Measurements from ENCODE around the gene FXYD3.

FXYD3 gene

DNA sequence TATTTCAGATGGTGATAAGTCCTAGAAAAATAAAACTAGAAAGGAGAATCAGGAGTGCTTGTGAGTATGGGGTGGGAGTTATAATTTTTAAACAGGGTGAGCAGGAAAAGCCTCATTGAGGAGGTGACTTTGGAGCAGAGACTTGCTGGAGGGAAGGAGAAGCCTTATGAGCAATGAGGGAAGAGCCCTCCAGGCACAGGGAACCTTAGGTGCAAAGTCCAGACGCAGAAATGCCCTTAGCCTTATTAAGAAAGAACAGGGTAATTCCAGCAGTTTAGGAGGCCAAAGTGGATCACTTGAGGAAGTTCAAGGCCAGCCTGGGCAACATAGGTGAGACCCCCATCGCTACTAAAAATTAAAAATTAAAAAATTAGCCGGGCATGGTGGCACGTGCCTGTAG, 21.0 kb upstream of the FXYD3 start:
- Histone ChIP-seq H3K4me3 (ENCODE audit: low read length) (no peak overlapping the region), H3K79me2 (ENCODE audit: low read length) (no peaks in the 10 kb centered on the region), H3K9ac (ENCODE audit: low read length) (no peak overlapping the region), H2AFZ (ENCODE audit: low read depth, low read length) (no peak overlapping the region), H3K9me3 (ENCODE audit: insufficient read depth, low read length) (no peaks in the 10 kb centered on the region), H3K36me3 (replicated peaks; ENCODE audit: low read depth, low read length) (no peaks in the 10 kb centered on the region), H3K4me1 (ENCODE audit: low read length) (no peaks in the 10 kb centered on the region), H4K20me1 (ENCODE audit: insufficient read depth, low read length) (no peaks in the 10 kb centered on the region), H3K27me3 (ENCODE audit: low read depth, low read length) (no peaks in the 10 kb centered on the region), H3K4me2 (ENCODE audit: low read length) (no peak overlapping the region), H3K27ac (ENCODE audit: low read length) (no peak overlapping the region)
- TF ChIP-seq EZH2phosphoT487 (IDR thresholded peaks at IDR 0.05; ENCODE audit: low read depth) (no peak), CTCF (IDR thresholded peaks at IDR 0.05; ENCODE audit: low read depth, low read length) (no peak)

- H4K20me1 ChIP-seq (ENCODE audit: insufficient read depth, low read length): no peaks in the 10 kb centered on the region
- no peak overlapping the region for H3K9ac ChIP-seq (ENCODE audit: low read length)
- no peaks in the 10 kb centered on the region for H3K36me3 ChIP-seq (replicated peaks; ENCODE audit: low read depth, low read length)
- TF ChIP-seq EZH2phosphoT487 (IDR thresholded peaks at IDR 0.05; ENCODE audit: low read depth) (no peak), CTCF (IDR thresholded peaks at IDR 0.05; ENCODE audit: low read depth, low read length) (no peak)
- H3K27me3 ChIP-seq (ENCODE audit: low read depth, low read length): no peaks in the 10 kb centered on the region
- no peak overlapping the region for H3K27ac ChIP-seq (ENCODE audit: low read length)
- no peaks in the 10 kb centered on the region for H3K4me1 ChIP-seq (ENCODE audit: low read length)
- no peak overlapping the region for H2AFZ ChIP-seq (ENCODE audit: low read depth, low read length)
- no peaks in the 10 kb centered on the region for H3K79me2 ChIP-seq (ENCODE audit: low read length)
- H3K9me3 ChIP-seq (ENCODE audit: insufficient read depth, low read length): no peaks in the 10 kb centered on the region
- no peak overlapping the region for H3K4me3 ChIP-seq (ENCODE audit: low read length)
- no peak overlapping the region for H3K4me2 ChIP-seq (ENCODE audit: low read length)
Observed at GRCh38 chr19:35095667-35096368, 19.8 kb upstream of the FXYD3 start.

- H3K4me2 ChIP-seq (ENCODE audit: low read length): no peak overlapping the region
Observed at GRCh38 chr19:35098413-35099049, 17.1 kb upstream of the FXYD3 start.

More at GRCh38 chr19:35098413-35099049, 17.1 kb upstream of the FXYD3 start:
- H4K20me1 ChIP-seq (ENCODE audit: insufficient read depth, low read length): no peaks in the 10 kb centered on the region
- H3K27ac ChIP-seq (ENCODE audit: low read length): no peak overlapping the region
- no peaks in the 10 kb centered on the region for H3K27me3 ChIP-seq (ENCODE audit: low read depth, low read length)
- H3K4me1 ChIP-seq (ENCODE audit: low read length): no peaks in the 10 kb centered on the region
- no peak for TF ChIP-seq EZH2phosphoT487 (IDR thresholded peaks at IDR 0.05; ENCODE audit: low read depth)
- TF ChIP-seq CTCF (IDR thresholded peaks at IDR 0.05; ENCODE audit: low read depth, low read length): no peak
- no peaks in the 10 kb centered on the region for H3K79me2 ChIP-seq (ENCODE audit: low read length)
- no peak overlapping the region for H3K9ac ChIP-seq (ENCODE audit: low read length)
- H3K9me3 ChIP-seq (ENCODE audit: insufficient read depth, low read length): no peaks in the 10 kb centered on the region
- H2AFZ ChIP-seq (ENCODE audit: low read depth, low read length): no peak overlapping the region
- H3K36me3 ChIP-seq (replicated peaks; ENCODE audit: low read depth, low read length): no peaks in the 10 kb centered on the region
- no peak overlapping the region for H3K4me3 ChIP-seq (ENCODE audit: low read length)

All from OCI-LY3 (cell line).